Hepatocyte (in vitro differentiated cells): ENCODE results near the gene BACH2.

Experiments used
- CTCF ChIP-seq: fragments of 200-600 bp; sonication (generic); IDR thresholded peaks from 2 replicates; pipeline ENCODE4 v1.5.1; 2016; ENCODE audit warnings: antibody characterized with exemption, mild to moderate bottlenecking; ENCODE audit not compliant: poor library complexity
- EZH2 ChIP-seq: fragments of 200-600 bp; sonication (generic); IDR thresholded peaks from 2 replicates; pipeline ENCODE4 v1.6.1; 2016; ENCODE audit warnings: antibody characterized with exemption, mild to moderate bottlenecking, borderline replicate concordance

- TF ChIP-seq CTCF = no peak
- TF ChIP-seq EZH2 = no peak
Measured at GRCh38 chr6:90131125-90131524, 165.5 kb downstream of the BACH2 start.
